HEK293 (cell line): ENCODE data around the gene PRICKLE3.

Experiments used
- CTCF ChIA-PET: fragments of 350-600 bp; formaldehyde crosslinking; extraction: SDS; loops from one replicate; lab custom pipeline; 2021; ENCODE audit warnings: antibody characterized with exemption; lab: Yijun Ruan, JAX
- POLR2A ChIA-PET: fragments of 300-600 bp; formaldehyde crosslinking; extraction: SDS; loops from one replicate; lab custom pipeline; 2020; ENCODE audit warnings: antibody characterized with exemption, inconsistent platforms; lab: Yijun Ruan, JAX
- H3K27ac ChIP-seq: fragments of 200-500 bp; sonication (Bioruptor generic); 2 replicates; pipeline ENCODE4 v1.5.1; 2014; ENCODE audit warnings: low read depth, low read length, control low read depth, inconsistent platforms; ENCODE audit errors: extremely low read depth
- H3K36me3 ChIP-seq, 2 experiments: fragments of 200-500 bp in 1 of 2; sonication (Bioruptor generic) in 1 of 2; 1 replicate in 1 of 2; 2 replicates in 1 of 2; pipeline ENCODE4 v1.5.1; 2014 to 2017; ENCODE audit warnings: inconsistent platforms in 2 of 2, low read length in 2 of 2; ENCODE audit not compliant: control insufficient read depth in 2 of 2, insufficient read depth in 1 of 2
- H3K4me1 ChIP-seq: fragments of 200-500 bp; sonication (Bioruptor generic); 2 replicates; pipeline ENCODE4 v1.5.1; 2014; ENCODE audit warnings: mild to moderate bottlenecking, low read length, inconsistent platforms; ENCODE audit not compliant: control insufficient read depth, insufficient read depth
- H3K4me3 ChIP-seq: 2 replicates; pipeline ENCODE4 v1.5.1; 2011; ENCODE audit warnings: low read depth, mild to moderate bottlenecking, control low read depth, low read length, moderate library complexity
- H3K9me3 ChIP-seq: fragments of 200-500 bp; sonication (Bioruptor generic); 2 replicates; pipeline ENCODE4 v1.5.1; 2014; ENCODE audit warnings: low read depth, low read length, inconsistent platforms; ENCODE audit not compliant: control insufficient read depth, insufficient read depth
- EGR2 ChIP-seq: fragments of 450-650 bp; formaldehyde crosslinking; IDR thresholded peaks from 2 replicates; pipeline ENCODE4 v1.5.1; 2016; ENCODE audit warnings: low read depth, missing biosample characterization, missing genetic modification characterization
- ZFP3 ChIP-seq: fragments of 450-650 bp; formaldehyde crosslinking; IDR thresholded peaks from 2 replicates; pipeline ENCODE4 v1.5.1; 2016; ENCODE audit warnings: low read depth, missing biosample characterization, missing genetic modification characterization
- ZFP37 ChIP-seq: fragments of 450-650 bp; formaldehyde crosslinking; IDR thresholded peaks from 2 replicates; pipeline ENCODE4 v1.5.1; 2016; ENCODE audit warnings: missing biosample characterization, missing genetic modification characterization
- ZFP41 ChIP-seq: fragments of 450-650 bp; formaldehyde crosslinking; IDR thresholded peaks from 2 replicates; pipeline ENCODE4 v1.5.1; 2016; ENCODE audit warnings: missing biosample characterization, missing genetic modification characterization, borderline replicate concordance
- ZNF112 ChIP-seq: fragments of 450-650 bp; formaldehyde crosslinking; IDR thresholded peaks from 2 replicates; pipeline ENCODE4 v1.5.0; 2017; ENCODE audit warnings: missing biosample characterization, missing genetic modification characterization
- ZNF202 ChIP-seq: fragments of 450-650 bp; formaldehyde crosslinking; IDR thresholded peaks from 2 replicates; pipeline ENCODE4 v1.5.1; 2016; ENCODE audit warnings: missing biosample characterization, missing genetic modification characterization, borderline replicate concordance
- ZNF292 ChIP-seq: fragments of 450-650 bp; formaldehyde crosslinking; IDR thresholded peaks from 2 replicates; pipeline ENCODE4 v1.5.1; 2016; ENCODE audit warnings: low read depth, missing biosample characterization, missing genetic modification characterization, borderline replicate concordance
- ZNF404 ChIP-seq: fragments of 450-650 bp; formaldehyde crosslinking; IDR thresholded peaks from 2 replicates; pipeline ENCODE4 v1.5.1; 2017; ENCODE audit warnings: missing biosample characterization, missing genetic modification characterization
- ZNF558 ChIP-seq: fragments of 450-650 bp; formaldehyde crosslinking; IDR thresholded peaks from 2 replicates; pipeline ENCODE4 v1.5.1; 2016; ENCODE audit warnings: missing biosample characterization, missing genetic modification characterization
- ZNF600 ChIP-seq: fragments of 450-650 bp; formaldehyde crosslinking; IDR thresholded peaks from 2 replicates; pipeline ENCODE4 v1.5.1; 2016; ENCODE audit warnings: missing biosample characterization, missing genetic modification characterization
- ZNF621 ChIP-seq: fragments of 450-650 bp; formaldehyde crosslinking; IDR thresholded peaks from 2 replicates; pipeline ENCODE4 v1.5.1; 2017; ENCODE audit warnings: missing biosample characterization, missing genetic modification characterization
- ZNF623 ChIP-seq: fragments of 450-650 bp; formaldehyde crosslinking; IDR thresholded peaks from 2 replicates; pipeline ENCODE4 v1.5.1; 2016; ENCODE audit warnings: missing biosample characterization, missing genetic modification characterization
- ZNF785 ChIP-seq: fragments of 450-650 bp; formaldehyde crosslinking; IDR thresholded peaks from 2 replicates; pipeline ENCODE4 v1.5.1; 2016; ENCODE audit warnings: missing biosample characterization, missing genetic modification characterization
- ZSCAN16 ChIP-seq: fragments of 450-650 bp; formaldehyde crosslinking; IDR thresholded peaks from 2 replicates; pipeline ENCODE4 v1.5.1; 2016; ENCODE audit warnings: missing biosample characterization, missing genetic modification characterization
- ZXDB ChIP-seq: fragments of 450-650 bp; formaldehyde crosslinking; IDR thresholded peaks from 2 replicates; pipeline ENCODE4 v1.5.1; 2016; ENCODE audit warnings: missing biosample characterization, missing genetic modification characterization
- TF ChIP-seq, protein P1 (sequence below): fragments of 450-650 bp; formaldehyde crosslinking; IDR thresholded peaks from 2 replicates; pipeline ENCODE4 v1.5.1; 2016; ENCODE audit warnings: missing biosample characterization, missing genetic modification characterization
- TF ChIP-seq, protein P2 (sequence below): fragments of 450-650 bp; formaldehyde crosslinking; conservative IDR thresholded peaks from 2 replicates; pipeline ENCODE4 v1.5.1; 2016; ENCODE audit warnings: low read depth, missing biosample characterization, missing genetic modification characterization
- TF ChIP-seq, protein P3 (sequence below): fragments of 450-650 bp; formaldehyde crosslinking; optimal IDR thresholded peaks from 2 replicates; pipeline ENCODE3; 2016; ENCODE audit warnings: missing biosample characterization, mild to moderate bottlenecking, missing genetic modification characterization
- TF ChIP-seq, protein P4 (sequence below): fragments of 450-650 bp; formaldehyde crosslinking; IDR thresholded peaks from 2 replicates; pipeline ENCODE4 v1.5.1; 2017; ENCODE audit warnings: missing biosample characterization, missing genetic modification characterization
- TF ChIP-seq, protein P5 (sequence below): fragments of 450-650 bp; IDR thresholded peaks from 2 replicates; pipeline ENCODE4 v1.5.1; 2018; ENCODE audit warnings: missing biosample characterization, mild to moderate bottlenecking, missing genetic modification characterization

PRICKLE3 gene

DNA sequence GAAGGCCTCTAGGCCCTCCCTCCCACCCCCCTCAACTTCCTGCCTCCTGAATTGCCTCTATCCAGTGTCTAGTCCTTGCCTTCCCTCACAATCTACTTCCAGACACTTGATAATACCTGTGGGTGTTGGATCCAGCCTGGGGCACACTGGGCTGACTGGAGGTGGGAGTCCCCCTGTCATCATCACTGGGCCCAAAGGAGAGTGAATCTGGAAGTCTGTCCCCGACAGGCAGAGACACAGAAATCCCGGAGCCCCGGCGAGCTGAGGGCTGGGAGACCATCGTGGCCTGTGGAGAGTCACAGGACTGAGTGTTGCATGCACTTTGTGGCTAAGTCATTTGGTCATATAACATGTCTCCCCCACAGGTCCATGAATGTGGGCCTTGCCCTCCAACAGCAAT is 22.2 kb upstream of the PRICKLE3 start:
- Histone ChIP-seq H3K36me3 (no peaks in the 10 kb centered on the region), H3K27ac (no peak overlapping the region), H3K4me1 (no peaks in the 10 kb centered on the region), H3K4me3 (no peak overlapping the region), H3K9me3 (no peaks in the 10 kb centered on the region)
- CTCF ChIA-PET, result no interaction called here
- TF ChIP-seq EGR2 (tag by site-specific recombination), result peak; percentile 32; the same call in 1 of the 2 replicates
- TF ChIP-seq, protein P1, sequence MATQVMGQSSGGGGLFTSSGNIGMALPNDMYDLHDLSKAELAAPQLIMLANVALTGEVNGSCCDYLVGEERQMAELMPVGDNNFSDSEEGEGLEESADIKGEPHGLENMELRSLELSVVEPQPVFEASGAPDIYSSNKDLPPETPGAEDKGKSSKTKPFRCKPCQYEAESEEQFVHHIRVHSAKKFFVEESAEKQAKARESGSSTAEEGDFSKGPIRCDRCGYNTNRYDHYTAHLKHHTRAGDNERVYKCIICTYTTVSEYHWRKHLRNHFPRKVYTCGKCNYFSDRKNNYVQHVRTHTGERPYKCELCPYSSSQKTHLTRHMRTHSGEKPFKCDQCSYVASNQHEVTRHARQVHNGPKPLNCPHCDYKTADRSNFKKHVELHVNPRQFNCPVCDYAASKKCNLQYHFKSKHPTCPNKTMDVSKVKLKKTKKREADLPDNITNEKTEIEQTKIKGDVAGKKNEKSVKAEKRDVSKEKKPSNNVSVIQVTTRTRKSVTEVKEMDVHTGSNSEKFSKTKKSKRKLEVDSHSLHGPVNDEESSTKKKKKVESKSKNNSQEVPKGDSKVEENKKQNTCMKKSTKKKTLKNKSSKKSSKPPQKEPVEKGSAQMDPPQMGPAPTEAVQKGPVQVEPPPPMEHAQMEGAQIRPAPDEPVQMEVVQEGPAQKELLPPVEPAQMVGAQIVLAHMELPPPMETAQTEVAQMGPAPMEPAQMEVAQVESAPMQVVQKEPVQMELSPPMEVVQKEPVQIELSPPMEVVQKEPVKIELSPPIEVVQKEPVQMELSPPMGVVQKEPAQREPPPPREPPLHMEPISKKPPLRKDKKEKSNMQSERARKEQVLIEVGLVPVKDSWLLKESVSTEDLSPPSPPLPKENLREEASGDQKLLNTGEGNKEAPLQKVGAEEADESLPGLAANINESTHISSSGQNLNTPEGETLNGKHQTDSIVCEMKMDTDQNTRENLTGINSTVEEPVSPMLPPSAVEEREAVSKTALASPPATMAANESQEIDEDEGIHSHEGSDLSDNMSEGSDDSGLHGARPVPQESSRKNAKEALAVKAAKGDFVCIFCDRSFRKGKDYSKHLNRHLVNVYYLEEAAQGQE (tag by site-specific recombination), result no peak
- POLR2A ChIA-PET, result no interaction called here

DNA sequence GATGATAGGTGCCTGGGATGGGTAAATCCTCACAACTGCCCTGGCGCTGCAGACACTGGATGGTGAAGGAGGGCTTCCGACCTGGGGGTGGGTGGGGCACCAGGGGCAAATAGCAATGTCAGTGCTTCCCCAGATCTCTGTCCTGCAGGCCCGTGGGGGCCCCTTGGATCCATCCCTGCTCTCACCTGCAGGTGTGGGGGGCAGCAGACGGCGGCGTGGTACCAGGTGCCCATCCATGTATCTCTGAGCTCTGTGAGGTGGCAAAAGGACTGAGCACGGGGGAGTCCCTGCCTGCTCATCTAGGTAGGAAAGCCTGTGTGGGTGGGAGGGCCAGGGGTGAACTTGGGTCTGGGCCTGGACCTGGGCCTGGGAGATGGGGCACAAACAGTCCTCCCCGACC is 20.4 kb upstream of the PRICKLE3 start:
- POLR2A ChIA-PET, result interaction anchor here (0.6 to 1.6 kb wide), 3 partner anchors 16 to 1978 kb away, joined by 3 to 5 read pairs (median 3); no protein-coding TSS in a partner anchor
- TF ChIP-seq ZFP3 (tag by site-specific recombination) (no peak), ZFP37 (no peak), ZNF785 (tag by site-specific recombination) (no peak), ZNF202 (tag by site-specific recombination) (no peak), ZNF292 (no peak), ZXDB (tag by site-specific recombination) (no peak), ZSCAN16 (no peak), ZNF404 (tag by site-specific recombination) (no peak)
- TF ChIP-seq, protein P2, sequence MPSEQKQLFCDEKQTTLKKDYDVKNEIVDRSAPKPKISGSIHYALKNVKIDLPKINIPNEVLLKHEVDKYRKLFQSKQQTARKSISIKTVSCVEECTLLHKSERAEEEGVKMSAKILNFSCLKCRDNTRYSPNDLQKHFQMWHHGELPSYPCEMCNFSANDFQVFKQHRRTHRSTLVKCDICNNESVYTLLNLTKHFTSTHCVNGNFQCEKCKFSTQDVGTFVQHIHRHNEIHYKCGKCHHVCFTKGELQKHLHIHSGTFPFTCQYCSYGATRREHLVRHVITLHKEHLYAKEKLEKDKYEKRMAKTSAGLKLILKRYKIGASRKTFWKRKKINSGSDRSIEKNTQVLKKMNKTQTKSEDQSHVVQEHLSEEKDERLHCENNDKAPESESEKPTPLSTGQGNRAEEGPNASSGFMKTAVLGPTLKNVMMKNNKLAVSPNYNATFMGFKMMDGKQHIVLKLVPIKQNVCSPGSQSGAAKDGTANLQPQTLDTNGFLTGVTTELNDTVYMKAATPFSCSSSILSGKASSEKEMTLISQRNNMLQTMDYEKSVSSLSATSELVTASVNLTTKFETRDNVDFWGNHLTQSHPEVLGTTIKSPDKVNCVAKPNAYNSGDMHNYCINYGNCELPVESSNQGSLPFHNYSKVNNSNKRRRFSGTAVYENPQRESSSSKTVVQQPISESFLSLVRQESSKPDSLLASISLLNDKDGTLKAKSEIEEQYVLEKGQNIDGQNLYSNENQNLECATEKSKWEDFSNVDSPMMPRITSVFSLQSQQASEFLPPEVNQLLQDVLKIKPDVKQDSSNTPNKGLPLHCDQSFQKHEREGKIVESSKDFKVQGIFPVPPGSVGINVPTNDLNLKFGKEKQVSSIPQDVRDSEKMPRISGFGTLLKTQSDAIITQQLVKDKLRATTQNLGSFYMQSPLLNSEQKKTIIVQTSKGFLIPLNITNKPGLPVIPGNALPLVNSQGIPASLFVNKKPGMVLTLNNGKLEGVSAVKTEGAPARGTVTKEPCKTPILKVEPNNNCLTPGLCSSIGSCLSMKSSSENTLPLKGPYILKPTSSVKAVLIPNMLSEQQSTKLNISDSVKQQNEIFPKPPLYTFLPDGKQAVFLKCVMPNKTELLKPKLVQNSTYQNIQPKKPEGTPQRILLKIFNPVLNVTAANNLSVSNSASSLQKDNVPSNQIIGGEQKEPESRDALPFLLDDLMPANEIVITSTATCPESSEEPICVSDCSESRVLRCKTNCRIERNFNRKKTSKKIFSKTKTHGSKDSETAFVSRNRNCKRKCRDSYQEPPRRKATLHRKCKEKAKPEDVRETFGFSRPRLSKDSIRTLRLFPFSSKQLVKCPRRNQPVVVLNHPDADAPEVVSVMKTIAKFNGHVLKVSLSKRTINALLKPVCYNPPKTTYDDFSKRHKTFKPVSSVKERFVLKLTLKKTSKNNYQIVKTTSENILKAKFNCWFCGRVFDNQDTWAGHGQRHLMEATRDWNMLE (tag by site-specific recombination), result no peak
- TF ChIP-seq, all 188 proteins: peak for 0
- no peaks in the 10 kb centered on the region for H3K9me3 ChIP-seq
- H3K27ac ChIP-seq, result no peak overlapping the region
- H3K4me1 ChIP-seq, result no peaks in the 10 kb centered on the region
- no peak overlapping the region for H3K4me3 ChIP-seq
- no peaks in the 10 kb centered on the region for H3K36me3 ChIP-seq
- CTCF ChIA-PET, result no interaction called here

DNA sequence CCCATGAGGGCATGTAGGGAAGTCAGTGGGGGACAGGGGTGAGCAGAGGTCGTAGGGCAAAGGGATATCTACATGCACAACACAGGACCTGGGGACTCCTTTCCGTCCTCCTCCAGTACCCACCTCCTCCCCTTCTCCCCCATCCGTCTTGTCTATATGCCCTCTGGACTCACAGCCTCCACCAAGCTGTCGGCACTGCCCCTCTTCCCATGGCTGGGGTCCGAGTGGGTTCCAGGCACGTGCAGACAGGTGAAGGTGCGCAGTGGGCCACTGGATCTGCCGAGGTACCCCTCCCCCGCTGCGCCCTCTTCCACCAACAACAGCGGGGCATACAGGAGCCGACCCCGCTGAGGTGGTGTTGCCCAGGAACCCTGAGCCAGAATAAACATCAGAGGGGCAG is 19.3 kb upstream of the PRICKLE3 start:
- H3K9me3 ChIP-seq, result no peaks in the 10 kb centered on the region
- ChIA-PET POLR2A (interaction anchor here (1.6 kb wide), 1 partner anchor 15 kb away, joined by 3 read pairs; no protein-coding TSS in a partner anchor), CTCF (interaction anchor here (0.6 kb wide), 1 partner anchor 187 kb away, joined by 3 read pairs; no protein-coding TSS in a partner anchor)
- H3K4me3 ChIP-seq, result no peak overlapping the region
- H3K36me3 ChIP-seq, result no peaks in the 10 kb centered on the region
- no peaks in the 10 kb centered on the region for H3K4me1 ChIP-seq
- no peak overlapping the region for H3K27ac ChIP-seq
- no peak for TF ChIP-seq ZNF623 (tag by site-specific recombination)
- TF ChIP-seq ZNF600 (tag by site-specific recombination), result no peak
- no peak for TF ChIP-seq ZNF558
- no peak for TF ChIP-seq ZNF621 (tag by site-specific recombination)
- no peak for TF ChIP-seq ZNF112 (tag by site-specific recombination)
- TF ChIP-seq, protein P3, sequence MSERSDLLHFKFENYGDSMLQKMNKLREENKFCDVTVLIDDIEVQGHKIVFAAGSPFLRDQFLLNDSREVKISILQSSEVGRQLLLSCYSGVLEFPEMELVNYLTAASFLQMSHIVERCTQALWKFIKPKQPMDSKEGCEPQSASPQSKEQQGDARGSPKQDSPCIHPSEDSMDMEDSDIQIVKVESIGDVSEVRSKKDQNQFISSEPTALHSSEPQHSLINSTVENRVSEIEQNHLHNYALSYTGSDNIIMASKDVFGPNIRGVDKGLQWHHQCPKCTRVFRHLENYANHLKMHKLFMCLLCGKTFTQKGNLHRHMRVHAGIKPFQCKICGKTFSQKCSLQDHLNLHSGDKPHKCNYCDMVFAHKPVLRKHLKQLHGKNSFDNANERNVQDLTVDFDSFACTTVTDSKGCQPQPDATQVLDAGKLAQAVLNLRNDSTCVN, result no peak
- TF ChIP-seq, protein P4, sequence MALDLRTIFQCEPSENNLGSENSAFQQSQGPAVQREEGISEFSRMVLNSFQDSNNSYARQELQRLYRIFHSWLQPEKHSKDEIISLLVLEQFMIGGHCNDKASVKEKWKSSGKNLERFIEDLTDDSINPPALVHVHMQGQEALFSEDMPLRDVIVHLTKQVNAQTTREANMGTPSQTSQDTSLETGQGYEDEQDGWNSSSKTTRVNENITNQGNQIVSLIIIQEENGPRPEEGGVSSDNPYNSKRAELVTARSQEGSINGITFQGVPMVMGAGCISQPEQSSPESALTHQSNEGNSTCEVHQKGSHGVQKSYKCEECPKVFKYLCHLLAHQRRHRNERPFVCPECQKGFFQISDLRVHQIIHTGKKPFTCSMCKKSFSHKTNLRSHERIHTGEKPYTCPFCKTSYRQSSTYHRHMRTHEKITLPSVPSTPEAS (tag by site-specific recombination), result no peak
- TF ChIP-seq, protein P5, sequence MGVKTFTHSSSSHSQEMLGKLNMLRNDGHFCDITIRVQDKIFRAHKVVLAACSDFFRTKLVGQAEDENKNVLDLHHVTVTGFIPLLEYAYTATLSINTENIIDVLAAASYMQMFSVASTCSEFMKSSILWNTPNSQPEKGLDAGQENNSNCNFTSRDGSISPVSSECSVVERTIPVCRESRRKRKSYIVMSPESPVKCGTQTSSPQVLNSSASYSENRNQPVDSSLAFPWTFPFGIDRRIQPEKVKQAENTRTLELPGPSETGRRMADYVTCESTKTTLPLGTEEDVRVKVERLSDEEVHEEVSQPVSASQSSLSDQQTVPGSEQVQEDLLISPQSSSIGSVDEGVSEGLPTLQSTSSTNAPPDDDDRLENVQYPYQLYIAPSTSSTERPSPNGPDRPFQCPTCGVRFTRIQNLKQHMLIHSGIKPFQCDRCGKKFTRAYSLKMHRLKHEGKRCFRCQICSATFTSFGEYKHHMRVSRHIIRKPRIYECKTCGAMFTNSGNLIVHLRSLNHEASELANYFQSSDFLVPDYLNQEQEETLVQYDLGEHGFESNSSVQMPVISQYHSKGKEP, result no peak
- TF ChIP-seq ZFP41, result no peak
